GM23338 (cell line): ENCODE data around the gene SRPRA. TPM values are rescaled to one million over a fixed set of nuclear protein-coding genes. Genes with fewer than 3 reads are reported as not detected.

ENCODE experiments used
- ATAC-seq: fragments of 200-7000 bp; cut with Tn5 transposase; 3 replicates; pipeline ENCODE4 v1.9.1; 2020
- DNase-seq: peaks from one replicate; pipeline ENCODE4 v3.0.0-alpha.2; 2015; ENCODE audit warnings: low spot score
- H2AFZ ChIP-seq: fragments of 200-600 bp; sonication (generic); 2 replicates; pipeline ENCODE4 v1.8.0; 2016; ENCODE audit warnings: antibody characterized with exemption, mild to moderate bottlenecking, moderate library complexity
- H3F3A ChIP-seq: fragments of 200-600 bp; sonication (generic); replicated peaks from 2 replicates; pipeline ENCODE4 v1.8.0; 2017; ENCODE audit warnings: antibody characterized with exemption, mixed run types, low read depth
- H3K27ac ChIP-seq: fragments of 200-600 bp; sonication (generic); 2 replicates; pipeline ENCODE4 v1.6.1; 2016; ENCODE audit warnings: low read depth
- H3K27me3 ChIP-seq: fragments of 200-600 bp; sonication (generic); 2 replicates; pipeline ENCODE4 v1.8.0; 2016; ENCODE audit warnings: mild to moderate bottlenecking, mixed run types, moderate library complexity; ENCODE audit not compliant: insufficient read depth
- H3K36me3 ChIP-seq: fragments of 200-600 bp; sonication (generic); 2 replicates; pipeline ENCODE4 v1.8.0; 2016; ENCODE audit warnings: mild to moderate bottlenecking; ENCODE audit not compliant: insufficient read depth
- H3K4me1 ChIP-seq: fragments of 200-600 bp; sonication (generic); 2 replicates; pipeline ENCODE4 v1.8.0; 2016; ENCODE audit warnings: mild to moderate bottlenecking, moderate library complexity; ENCODE audit not compliant: insufficient read depth
- H3K4me2 ChIP-seq: fragments of 200-600 bp; sonication (generic); 2 replicates; pipeline ENCODE4 v1.7.1; 2017; ENCODE audit warnings: mixed run types
- H3K4me3 ChIP-seq: fragments of 200-600 bp; sonication (generic); 2 replicates; pipeline ENCODE4 v1.6.1; 2016; ENCODE audit warnings: mixed run types
- H3K79me2 ChIP-seq: fragments of 200-600 bp; sonication (generic); replicated peaks from 2 replicates; pipeline ENCODE4 v1.8.0; 2017; ENCODE audit warnings: mild to moderate bottlenecking; ENCODE audit not compliant: insufficient read depth
- H3K9me2 ChIP-seq: fragments of 200-600 bp; sonication (generic); 2 replicates; pipeline ENCODE4 v1.8.0; 2017; ENCODE audit not compliant: insufficient read depth
- H4K20me1 ChIP-seq: fragments of 200-600 bp; sonication (generic); replicated peaks from 2 replicates; pipeline ENCODE4 v1.8.0; 2017; ENCODE audit warnings: mild to moderate bottlenecking; ENCODE audit not compliant: insufficient read depth
- H3K27ac Mint-ChIP-seq: 2 replicates; pipeline ENCODE4 v1.8.0; 2020; ENCODE audit warnings: inconsistent platforms, mild to moderate bottlenecking, moderate library complexity, mixed read lengths
- H3K27me3 Mint-ChIP-seq: 3 replicates; pipeline ENCODE4 v1.8.0; 2022; ENCODE audit warnings: low read depth, mild to moderate bottlenecking, moderate library complexity, mixed read lengths, inconsistent platforms; ENCODE audit not compliant: insufficient read depth, poor library complexity
- H3K36me3 Mint-ChIP-seq: 3 replicates; pipeline ENCODE4 v1.8.0; 2021; ENCODE audit warnings: low read depth, mild to moderate bottlenecking, inconsistent platforms, moderate library complexity, mixed read lengths
- H3K4me1 Mint-ChIP-seq: 3 replicates; pipeline ENCODE4 v1.8.0; 2020; ENCODE audit warnings: mild to moderate bottlenecking, inconsistent platforms, mixed read lengths
- H3K4me3 Mint-ChIP-seq: 3 replicates; pipeline ENCODE4 v1.8.0; 2021; ENCODE audit warnings: moderate library complexity, mild to moderate bottlenecking, inconsistent platforms, mixed read lengths
- H3K9me3 Mint-ChIP-seq: 3 replicates; pipeline ENCODE4 v1.8.0; 2020; ENCODE audit warnings: moderate library complexity, mild to moderate bottlenecking, inconsistent platforms, mixed read lengths
- CREB1 ChIP-seq: fragments of 250-450 bp; sonication (Bioruptor Pico); IDR thresholded peaks from 2 replicates; pipeline ENCODE4 v1.5.0; 2020; ENCODE audit warnings: low read depth, mild to moderate bottlenecking, moderate library complexity
- EZH2phosphoT487 ChIP-seq: fragments of 200-600 bp; sonication (generic); IDR thresholded peaks from one replicate; pipeline ENCODE4 v1.8.1; 2018; ENCODE audit warnings: antibody characterized with exemption; ENCODE audit not compliant: unreplicated experiment
- NANOG ChIP-seq: IDR thresholded peaks from 2 replicates; pipeline ENCODE4 v1.6.1; 2016; ENCODE audit warnings: antibody characterized with exemption, borderline replicate concordance
- POLR2AphosphoS5 ChIP-seq: IDR thresholded peaks from 2 replicates; pipeline ENCODE4 v1.6.1; 2016; ENCODE audit warnings: antibody characterized with exemption, low read depth
- STAT1 ChIP-seq: IDR thresholded peaks from one replicate; pipeline ENCODE4 v1.6.1; 2016; ENCODE audit warnings: antibody characterized with exemption; ENCODE audit not compliant: unreplicated experiment
- ZNF114 ChIP-seq: fragments of 250-450 bp; sonication (Bioruptor Pico); IDR thresholded peaks from 2 replicates; pipeline ENCODE4 v1.5.0; 2020; ENCODE audit warnings: mild to moderate bottlenecking, moderate library complexity
- ZNF331 ChIP-seq: fragments of 250-450 bp; sonication (Bioruptor Pico); IDR thresholded peaks from 2 replicates; pipeline ENCODE4 v1.5.0; 2020; ENCODE audit warnings: low read depth, mild to moderate bottlenecking, moderate library complexity
- ZNF462 ChIP-seq: fragments of 250-450 bp; sonication (Bioruptor Pico); IDR thresholded peaks from 2 replicates; pipeline ENCODE4 v1.5.0; 2020; ENCODE audit warnings: mild to moderate bottlenecking, moderate library complexity
- polyA plus RNA-seq: library from polyadenylated mRNA; unstranded; fragments of >200 nt; fragmentation: Nextera tagmentation; extraction: Ambion mirVana; gene quantifications from 2 replicates; pipeline ENCODE4 v1.2.1, GENCODE V29; 2016
- total RNA-seq: library from RNA; depleted of rRNA; stranded (reverse); fragments of >200 nt; shearing (Covaris generic); gene quantifications from 2 replicates; pipeline ENCODE4 v1.2.3, GENCODE V29; 2014
- TF ChIP-seq, protein P1 (sequence below): IDR thresholded peaks from 2 replicates; pipeline ENCODE4 v1.6.1; 2016; ENCODE audit warnings: antibody characterized with exemption
- TF ChIP-seq, protein P2 (sequence below), 2 experiments: fragments of 200-600 bp in 1 of 2; sonication (generic) in 1 of 2; conservative IDR thresholded peaks; 2 replicates each; pipeline versions ENCODE4 v1.5.1 to v1.6.1; 2016 to 2017; ENCODE audit warnings: antibody characterized with exemption in 2 of 2, low read depth in 2 of 2, mild to moderate bottlenecking in 2 of 2, moderate library complexity in 1 of 2

The SRPRA gene
- total and polyA plus RNA-seq, 2 experiments from 2014 or later = 27.1 to 53.2 TPM

DNA sequence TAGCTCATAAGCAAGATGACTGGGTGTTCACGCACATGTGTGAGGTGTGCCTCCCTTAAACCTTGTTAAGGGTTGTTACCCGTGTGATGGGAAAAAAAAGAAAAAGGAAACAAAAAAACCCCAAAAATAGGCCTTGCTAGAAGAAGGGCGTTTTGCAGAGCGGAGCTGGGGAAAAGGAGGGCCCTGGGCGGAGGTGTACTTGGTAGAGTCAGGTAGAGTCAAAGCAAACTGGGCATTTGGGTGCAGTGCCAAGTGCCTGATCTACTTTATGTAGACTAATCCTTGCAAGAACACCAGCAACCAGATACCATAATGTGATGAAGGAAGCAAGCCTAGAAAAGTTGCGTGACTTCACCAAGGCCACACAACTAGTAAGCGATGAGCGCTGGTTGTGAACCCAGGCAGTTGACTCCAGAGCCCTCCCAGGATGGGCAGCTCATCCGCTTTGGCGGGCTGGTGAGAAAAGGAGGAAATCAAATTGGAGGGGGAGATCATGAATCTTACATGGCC lies 13.0 kb upstream of the SRPRA start:
- Histone ChIP-seq H4K20me1 (no peaks in the 10 kb centered on the region), H3K9me2 (no peaks in the 10 kb centered on the region), H3K79me2 (no peaks in the 10 kb centered on the region), H3K36me3 (no peaks in the 10 kb centered on the region), H3K27ac (no peak overlapping the region), H2AFZ (peak overlapping the region; percentile 94), H3F3A (peaks cover 10% of the 10 kb centered on the region), H3K4me3 (peak overlapping the region; percentile 74), H3K4me1 (0 out of 2 replicates have a peak, but pooled peaks cover 7% of the 10 kb centered on the region), H3K4me2 (peak overlapping the region; percentile 86; the same call in 1 of the 2 replicates), H3K27me3 (peaks cover 19% of the 10 kb centered on the region)
- TF ChIP-seq, protein P1, sequence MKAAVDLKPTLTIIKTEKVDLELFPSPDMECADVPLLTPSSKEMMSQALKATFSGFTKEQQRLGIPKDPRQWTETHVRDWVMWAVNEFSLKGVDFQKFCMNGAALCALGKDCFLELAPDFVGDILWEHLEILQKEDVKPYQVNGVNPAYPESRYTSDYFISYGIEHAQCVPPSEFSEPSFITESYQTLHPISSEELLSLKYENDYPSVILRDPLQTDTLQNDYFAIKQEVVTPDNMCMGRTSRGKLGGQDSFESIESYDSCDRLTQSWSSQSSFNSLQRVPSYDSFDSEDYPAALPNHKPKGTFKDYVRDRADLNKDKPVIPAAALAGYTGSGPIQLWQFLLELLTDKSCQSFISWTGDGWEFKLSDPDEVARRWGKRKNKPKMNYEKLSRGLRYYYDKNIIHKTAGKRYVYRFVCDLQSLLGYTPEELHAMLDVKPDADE = no peak
- TF ChIP-seq ZNF331 (CRISPR knock-in tag) (no peak), STAT1 (no peak), EZH2phosphoT487 (no peak), NANOG (no peak), ZNF114 (CRISPR knock-in tag) (no peak), POLR2AphosphoS5 (no peak), CREB1 (CRISPR knock-in tag) (no peak), ZNF462 (CRISPR knock-in tag) (no peak)
- TF ChIP-seq, protein P2, sequence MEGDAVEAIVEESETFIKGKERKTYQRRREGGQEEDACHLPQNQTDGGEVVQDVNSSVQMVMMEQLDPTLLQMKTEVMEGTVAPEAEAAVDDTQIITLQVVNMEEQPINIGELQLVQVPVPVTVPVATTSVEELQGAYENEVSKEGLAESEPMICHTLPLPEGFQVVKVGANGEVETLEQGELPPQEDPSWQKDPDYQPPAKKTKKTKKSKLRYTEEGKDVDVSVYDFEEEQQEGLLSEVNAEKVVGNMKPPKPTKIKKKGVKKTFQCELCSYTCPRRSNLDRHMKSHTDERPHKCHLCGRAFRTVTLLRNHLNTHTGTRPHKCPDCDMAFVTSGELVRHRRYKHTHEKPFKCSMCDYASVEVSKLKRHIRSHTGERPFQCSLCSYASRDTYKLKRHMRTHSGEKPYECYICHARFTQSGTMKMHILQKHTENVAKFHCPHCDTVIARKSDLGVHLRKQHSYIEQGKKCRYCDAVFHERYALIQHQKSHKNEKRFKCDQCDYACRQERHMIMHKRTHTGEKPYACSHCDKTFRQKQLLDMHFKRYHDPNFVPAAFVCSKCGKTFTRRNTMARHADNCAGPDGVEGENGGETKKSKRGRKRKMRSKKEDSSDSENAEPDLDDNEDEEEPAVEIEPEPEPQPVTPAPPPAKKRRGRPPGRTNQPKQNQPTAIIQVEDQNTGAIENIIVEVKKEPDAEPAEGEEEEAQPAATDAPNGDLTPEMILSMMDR (conservative IDR thresholded peaks at IDR 0.05; ENCODE audit: low read depth in 2 of 2) = no peak
- H3K4me1 Mint-ChIP-seq = peaks cover 15% of the 10 kb centered on the region
- no peaks in the 10 kb centered on the region; the same call in 2 of the 3 replicates for H3K9me3 Mint-ChIP-seq
- peak overlapping the region; percentile 89 for H3K4me3 Mint-ChIP-seq
- ATAC-seq (no peak), DNase-seq (no peak)
- H3K27ac Mint-ChIP-seq = no peak overlapping the region
- peaks cover 17% of the 10 kb centered on the region for H3K36me3 Mint-ChIP-seq
- H3K27me3 Mint-ChIP-seq = peaks cover 28% of the 10 kb centered on the region
